ENCODE data around the gene GGN. TPM values are rescaled to one million over a fixed set of nuclear protein-coding genes. Genes with fewer than 3 reads are reported as not detected.

GGN gene
- polyA plus RNA-seq, 1 of the 3 experiments (the other 2 are of a cell fraction), result 0.48 TPM

- TF ChIP-seq, protein P1, sequence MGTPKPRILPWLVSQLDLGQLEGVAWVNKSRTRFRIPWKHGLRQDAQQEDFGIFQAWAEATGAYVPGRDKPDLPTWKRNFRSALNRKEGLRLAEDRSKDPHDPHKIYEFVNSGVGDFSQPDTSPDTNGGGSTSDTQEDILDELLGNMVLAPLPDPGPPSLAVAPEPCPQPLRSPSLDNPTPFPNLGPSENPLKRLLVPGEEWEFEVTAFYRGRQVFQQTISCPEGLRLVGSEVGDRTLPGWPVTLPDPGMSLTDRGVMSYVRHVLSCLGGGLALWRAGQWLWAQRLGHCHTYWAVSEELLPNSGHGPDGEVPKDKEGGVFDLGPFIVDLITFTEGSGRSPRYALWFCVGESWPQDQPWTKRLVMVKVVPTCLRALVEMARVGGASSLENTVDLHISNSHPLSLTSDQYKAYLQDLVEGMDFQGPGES (IDR thresholded peaks at IDR 0.05; ENCODE audit: low read depth, low read length), result no peak
- TF ChIP-seq, protein P2, sequence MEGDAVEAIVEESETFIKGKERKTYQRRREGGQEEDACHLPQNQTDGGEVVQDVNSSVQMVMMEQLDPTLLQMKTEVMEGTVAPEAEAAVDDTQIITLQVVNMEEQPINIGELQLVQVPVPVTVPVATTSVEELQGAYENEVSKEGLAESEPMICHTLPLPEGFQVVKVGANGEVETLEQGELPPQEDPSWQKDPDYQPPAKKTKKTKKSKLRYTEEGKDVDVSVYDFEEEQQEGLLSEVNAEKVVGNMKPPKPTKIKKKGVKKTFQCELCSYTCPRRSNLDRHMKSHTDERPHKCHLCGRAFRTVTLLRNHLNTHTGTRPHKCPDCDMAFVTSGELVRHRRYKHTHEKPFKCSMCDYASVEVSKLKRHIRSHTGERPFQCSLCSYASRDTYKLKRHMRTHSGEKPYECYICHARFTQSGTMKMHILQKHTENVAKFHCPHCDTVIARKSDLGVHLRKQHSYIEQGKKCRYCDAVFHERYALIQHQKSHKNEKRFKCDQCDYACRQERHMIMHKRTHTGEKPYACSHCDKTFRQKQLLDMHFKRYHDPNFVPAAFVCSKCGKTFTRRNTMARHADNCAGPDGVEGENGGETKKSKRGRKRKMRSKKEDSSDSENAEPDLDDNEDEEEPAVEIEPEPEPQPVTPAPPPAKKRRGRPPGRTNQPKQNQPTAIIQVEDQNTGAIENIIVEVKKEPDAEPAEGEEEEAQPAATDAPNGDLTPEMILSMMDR (IDR thresholded peaks at IDR 0.05), result peak; percentile 16; the same call in 1 of the 2 replicates
- 0 out of 2 replicates have a peak, but pooled peaks have one; percentile 44 for TF ChIP-seq MXI1 (IDR thresholded peaks at IDR 0.05; ENCODE audit: low read depth, low read length)
- 0 out of 2 replicates have a peak, but pooled peaks have one; percentile 7 for TF ChIP-seq RCOR1 (IDR thresholded peaks at IDR 0.05; ENCODE audit: low read length)
- TF ChIP-seq NRF1 (IDR thresholded peaks at IDR 0.05; ENCODE audit: low read depth, low read length), result 0 out of 2 replicates have a peak, but pooled peaks have one; percentile 25
- TF ChIP-seq GABPA (IDR thresholded peaks at IDR 0.05; ENCODE audit: low read depth), result no peak
- Histone ChIP-seq H3K4me1 (ENCODE audit: control insufficient read depth in 1 of 2, insufficient read depth in 2 of 2, low read depth in 1 of 2, low read length in 1 of 2) (peaks cover 0 to 10% of the 10 kb centered on the region in 2 experiments; a peak in 1 of 4 replicates), H2AFZ (ENCODE audit: low read depth) (peak overlapping the region; percentile 99), H3F3A (replicated peaks; ENCODE audit: insufficient read depth) (peaks cover 6% of the 10 kb centered on the region), H3K9me3 (no peaks in the 10 kb centered on the region), H3K79me2 (ENCODE audit: insufficient read depth) (no peaks in the 10 kb centered on the region), H3K9me2 (no peaks in the 10 kb centered on the region), H3K27ac (ENCODE audit: low read depth in 2 of 2, low read length in 1 of 2) (peak overlapping the region in 1 of 2 experiments; percentile 85; a peak in 1 of 4 replicates), H3K27me3 (ENCODE audit: insufficient read depth) (peaks cover 36% of the 10 kb centered on the region), H3K36me3 (replicated peaks in 1 of 2; ENCODE audit: control insufficient read depth in 1 of 2, insufficient read depth in 2 of 2, low read length in 1 of 2) (no peaks in the 10 kb centered on the region), H3K9ac (no peak overlapping the region; the same call in 1 of the 2 replicates), H3K4me2 (peak overlapping the region; percentile 98), H3K4me3 (ENCODE audit: low read depth in 2 of 2, low read length in 1 of 2) (peak overlapping the region; percentile 58 to 89), H4K20me1 (ENCODE audit: insufficient read depth) (no peaks in the 10 kb centered on the region)
- peak; percentile 97 for DNase-seq
- WGBS (ENCODE audit: low lambda C conversion rate), result 0% methylated on average over 13 of the region's 37 CpGs
- ChIA-PET CTCF (interaction anchor here (0.7 to 1.9 kb wide), 5 partner anchors 12 to 460 kb away, joined by 3 to 5 read pairs (median 3); partner anchors contain the start of gene FAM98C), POLR2A (interaction anchor here (0.5 to 2.1 kb wide), 5 partner anchors 13 to 669 kb away, joined by 3 to 17 read pairs (median 4); partner anchors contain the start of genes GGN, PSMD8 and SPRED3)
Observed at GRCh38 chr19:38361633-38362075, 26.2 kb downstream of the GGN start.

DNA sequence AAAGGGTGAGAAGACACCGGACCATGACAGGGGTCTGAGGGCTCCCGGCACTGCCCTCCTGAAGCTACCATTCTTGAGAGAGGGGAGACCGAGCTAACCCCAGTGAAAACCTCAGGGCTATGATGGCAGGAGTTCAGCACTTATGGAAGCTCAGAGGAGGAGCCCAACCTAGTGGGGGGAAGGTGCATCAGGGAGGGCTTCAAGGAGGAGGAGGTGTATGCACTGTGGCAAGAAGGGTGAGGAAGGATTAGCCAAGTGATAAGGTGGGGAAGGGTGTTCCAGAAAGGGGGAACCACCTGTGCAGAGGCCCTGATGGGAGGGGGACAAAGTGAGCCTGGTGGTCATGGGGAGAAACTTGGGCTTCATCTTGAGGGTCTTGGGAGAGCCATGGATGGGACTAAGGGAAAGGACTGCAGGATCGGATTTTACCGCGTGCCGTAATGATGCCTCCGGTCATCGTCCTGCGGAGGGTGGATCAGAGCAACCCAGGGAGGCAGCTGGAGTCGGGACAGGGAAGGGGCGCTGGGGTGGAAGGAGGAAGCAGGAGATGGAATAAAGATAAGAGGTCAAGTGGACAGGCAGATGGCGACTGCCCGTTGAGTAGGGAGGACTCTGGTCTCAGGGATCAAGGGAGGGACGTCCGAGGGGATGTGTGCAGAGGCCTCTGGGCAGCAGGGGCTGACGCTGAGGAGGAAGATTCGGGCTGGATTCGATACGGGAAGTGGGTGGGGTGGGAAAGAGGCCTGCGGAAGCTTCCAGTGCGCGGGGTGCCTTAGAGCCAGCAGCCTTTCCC lies 26.8 kb downstream of the GGN start:
- Histone ChIP-seq H2AFZ (ENCODE audit: low read depth) (peak overlapping the region; percentile 99; the same call in 1 of the 2 replicates), H3K9me3 (no peaks in the 10 kb centered on the region), H4K20me1 (ENCODE audit: insufficient read depth) (no peaks in the 10 kb centered on the region), H3K4me1 (ENCODE audit: control insufficient read depth in 1 of 2, insufficient read depth in 2 of 2, low read depth in 1 of 2, low read length in 1 of 2) (peaks cover 0 to 10% of the 10 kb centered on the region in 2 experiments; a peak in 1 of 4 replicates), H3F3A (replicated peaks; ENCODE audit: insufficient read depth) (peaks cover 6% of the 10 kb centered on the region), H3K9me2 (no peaks in the 10 kb centered on the region), H3K79me2 (ENCODE audit: insufficient read depth) (no peaks in the 10 kb centered on the region), H3K4me3 (ENCODE audit: low read depth in 2 of 2, low read length in 1 of 2) (peak overlapping the region; percentile 58 to 89), H3K4me2 (peak overlapping the region; percentile 98), H3K27me3 (ENCODE audit: insufficient read depth) (peaks cover 39% of the 10 kb centered on the region), H3K36me3 (replicated peaks in 1 of 2; ENCODE audit: control insufficient read depth in 1 of 2, insufficient read depth in 2 of 2, low read length in 1 of 2) (no peaks in the 10 kb centered on the region), H3K27ac (ENCODE audit: low read depth in 2 of 2, low read length in 1 of 2) (peak overlapping the region in 1 of 2 experiments; percentile 14; a peak in 1 of 4 replicates), H3K9ac (no peak overlapping the region)
- ChIA-PET POLR2A (interaction anchor here (1.8 to 2.1 kb wide), 2 partner anchors 13 to 27 kb away, joined by 7 to 17 read pairs; partner anchors contain the start of genes GGN, PSMD8 and SPRED3), CTCF (interaction anchor here (0.7 to 1.9 kb wide), 5 partner anchors 11 to 459 kb away, joined by 3 to 5 read pairs (median 3); partner anchors contain the start of gene FAM98C)
- DNase-seq, result peak; percentile 48
- TF ChIP-seq GATA2 (CRISPR knock-in tag; IDR thresholded peaks at IDR 0.05) (peak; percentile 35; the same call in 1 of the 2 replicates), TCF12 (IDR thresholded peaks at IDR 0.05) (no peak)
- 5% methylated on average over 23 of the region's 23 CpGs for WGBS (ENCODE audit: low lambda C conversion rate)

All from SK-N-SH (cell line).